Measurements from ENCODE around the gene IGSF6.

- TF ChIP-seq TAF1 (IDR thresholded peaks at IDR 0.05; ENCODE audit: borderline replicate concordance, insufficient read depth, low read length) (no peak), REST (IDR thresholded peaks at IDR 0.05; ENCODE audit: insufficient read depth in 1 of 2, low read depth in 2 of 2, low read length in 2 of 2) (no peak)
Measured at GRCh38 chr16:21625026-21625425, 27.4 kb downstream of the IGSF6 start.

Data from PFSK-1 (cell line).